ENCODE results near the gene CHN2. TPM values are rescaled to one million over a fixed set of nuclear protein-coding genes. Genes with fewer than 3 reads are reported as not detected.

Gene CHN2
- total RNA-seq, 2 experiments from 2014 or later: 2.1 to 3.5 TPM

DNA sequence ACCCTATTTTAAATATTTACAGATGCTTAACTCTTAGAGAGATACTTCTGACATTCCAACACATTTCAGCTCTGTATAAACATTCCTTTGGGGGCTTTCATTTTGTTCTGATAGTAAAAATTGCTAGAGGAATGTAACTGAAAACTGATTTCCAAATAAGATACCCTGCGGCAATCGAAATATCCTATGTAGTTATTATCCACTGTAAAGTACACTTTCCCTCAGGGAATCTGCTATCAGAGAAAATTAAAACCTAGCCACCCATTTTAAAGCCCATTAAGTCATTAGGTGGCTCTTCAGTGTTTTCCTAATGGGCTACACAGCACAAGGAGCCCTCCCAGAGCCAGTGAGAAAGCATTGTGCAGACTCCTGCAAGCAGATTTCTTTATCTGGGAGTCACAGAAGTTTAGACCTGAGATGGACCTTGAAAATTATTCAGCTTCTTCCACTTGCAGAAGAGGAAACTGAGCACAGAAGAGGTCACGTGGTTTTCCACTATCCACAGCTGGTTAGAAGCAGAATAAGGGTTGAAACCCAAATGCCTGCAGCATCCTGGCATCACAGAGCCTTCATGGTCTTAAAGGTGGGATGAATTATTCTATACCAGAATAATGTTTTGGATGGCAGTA is 35.7 kb upstream of the CHN2 start:
- ATAC-seq (ENCODE audit: poor library complexity) (no peak), DNase-seq (no peak)
- H3K9me3 ChIP-seq (ENCODE audit: control insufficient read depth in 1 of 2, insufficient read depth in 1 of 2, low read length in 2 of 2): no peaks in the 10 kb centered on the region
- H3K36me3 ChIP-seq (ENCODE audit: insufficient read depth, low read length): no peaks in the 10 kb centered on the region
- ChIA-PET POLR2A (no interaction called here), CTCF (no interaction called here)
- Mint-ChIP-seq H3K27me3 (peaks cover 21% of the 10 kb centered on the region), H3K9me3 (no peaks in the 10 kb centered on the region), H3K4me1 (ENCODE audit: low read depth) (peaks cover 9% of the 10 kb centered on the region), H3K4me3 (no peak overlapping the region), H3K27ac (no peak overlapping the region), H3K36me3 (ENCODE audit: low read depth) (no peaks in the 10 kb centered on the region)
- H3K4me3 ChIP-seq (ENCODE audit: low read length): no peak overlapping the region
- no peaks in the 10 kb centered on the region for H3K4me1 ChIP-seq (ENCODE audit: insufficient read depth, low read length)
- intact Hi-C loops (cut with DNase I, micrococcal nuclease): no loop called here
- no peak overlapping the region for H3K27ac ChIP-seq (ENCODE audit: low read depth in 1 of 2, low read length in 2 of 2)
- TF ChIP-seq, protein P1, sequence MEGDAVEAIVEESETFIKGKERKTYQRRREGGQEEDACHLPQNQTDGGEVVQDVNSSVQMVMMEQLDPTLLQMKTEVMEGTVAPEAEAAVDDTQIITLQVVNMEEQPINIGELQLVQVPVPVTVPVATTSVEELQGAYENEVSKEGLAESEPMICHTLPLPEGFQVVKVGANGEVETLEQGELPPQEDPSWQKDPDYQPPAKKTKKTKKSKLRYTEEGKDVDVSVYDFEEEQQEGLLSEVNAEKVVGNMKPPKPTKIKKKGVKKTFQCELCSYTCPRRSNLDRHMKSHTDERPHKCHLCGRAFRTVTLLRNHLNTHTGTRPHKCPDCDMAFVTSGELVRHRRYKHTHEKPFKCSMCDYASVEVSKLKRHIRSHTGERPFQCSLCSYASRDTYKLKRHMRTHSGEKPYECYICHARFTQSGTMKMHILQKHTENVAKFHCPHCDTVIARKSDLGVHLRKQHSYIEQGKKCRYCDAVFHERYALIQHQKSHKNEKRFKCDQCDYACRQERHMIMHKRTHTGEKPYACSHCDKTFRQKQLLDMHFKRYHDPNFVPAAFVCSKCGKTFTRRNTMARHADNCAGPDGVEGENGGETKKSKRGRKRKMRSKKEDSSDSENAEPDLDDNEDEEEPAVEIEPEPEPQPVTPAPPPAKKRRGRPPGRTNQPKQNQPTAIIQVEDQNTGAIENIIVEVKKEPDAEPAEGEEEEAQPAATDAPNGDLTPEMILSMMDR (IDR thresholded peaks at IDR 0.05): no peak
- H3K27me3 ChIP-seq (ENCODE audit: control insufficient read depth in 1 of 2, insufficient read depth in 2 of 2, low read length in 2 of 2): no peaks in the 10 kb centered on the region

DNA sequence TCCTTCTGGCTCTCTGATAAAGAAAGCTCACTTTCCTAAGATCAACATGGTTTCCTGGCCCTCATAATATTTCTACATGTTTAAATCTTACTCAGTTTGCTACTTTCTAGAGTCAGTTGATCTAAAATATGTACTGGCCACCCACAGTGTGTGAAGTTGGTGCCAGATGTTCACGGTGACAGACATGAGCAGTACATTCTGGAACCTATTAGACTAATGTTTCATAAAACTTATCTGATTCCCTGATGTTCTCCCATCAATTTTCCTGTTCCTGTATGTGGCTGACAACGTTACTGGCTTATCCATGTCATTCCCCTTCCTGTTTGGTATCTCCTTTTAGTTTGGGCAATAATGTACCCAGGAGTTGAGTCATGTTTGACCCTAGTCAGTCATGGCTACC is 34.5 kb upstream of the CHN2 start:
- Histone ChIP-seq H3K27ac (ENCODE audit: low read depth in 1 of 2, low read length in 2 of 2) (no peak overlapping the region), H3K27me3 (ENCODE audit: control insufficient read depth in 1 of 2, insufficient read depth in 2 of 2, low read length in 2 of 2) (no peaks in the 10 kb centered on the region), H3K9me3 (ENCODE audit: control insufficient read depth in 1 of 2, insufficient read depth in 1 of 2, low read length in 2 of 2) (no peaks in the 10 kb centered on the region), H3K4me1 (ENCODE audit: insufficient read depth, low read length) (no peaks in the 10 kb centered on the region), H3K4me3 (ENCODE audit: low read length) (no peak overlapping the region), H3K36me3 (ENCODE audit: insufficient read depth, low read length) (no peaks in the 10 kb centered on the region)
- DNase-seq: no peak
- ATAC-seq (ENCODE audit: poor library complexity): no peak
- Mint-ChIP-seq H3K27me3 (peaks cover 21% of the 10 kb centered on the region), H3K27ac (no peak overlapping the region), H3K4me1 (ENCODE audit: low read depth) (peaks cover 9% of the 10 kb centered on the region), H3K9me3 (no peaks in the 10 kb centered on the region), H3K36me3 (ENCODE audit: low read depth) (no peaks in the 10 kb centered on the region), H3K4me3 (no peak overlapping the region)
- intact Hi-C loops (cut with DNase I, micrococcal nuclease): no loop called here
- CTCF ChIA-PET: no interaction called here
- POLR2A ChIA-PET: no interaction called here
- TF ChIP-seq, protein P1 (IDR thresholded peaks at IDR 0.05): no peak

DNA sequence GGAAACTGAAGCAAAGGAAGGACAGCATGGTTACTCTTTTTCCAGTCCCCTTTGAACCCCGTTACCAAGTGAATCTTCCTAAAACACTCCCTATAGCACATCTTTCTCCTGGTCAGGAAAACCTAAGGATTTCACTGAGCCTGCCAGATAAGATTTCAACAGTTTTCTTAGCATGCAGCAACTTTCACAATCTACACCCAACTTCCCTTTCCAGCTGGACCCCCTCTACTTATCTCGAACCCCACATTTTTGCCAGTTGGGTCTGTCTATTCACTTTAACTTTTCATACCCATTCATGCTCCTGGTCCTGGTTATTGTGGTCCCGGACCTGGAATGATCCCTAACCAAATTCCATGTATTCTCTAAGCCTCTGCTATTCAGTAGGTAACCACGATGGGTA is 33.3 kb upstream of the CHN2 start:
- H3K4me3 Mint-ChIP-seq: no peak overlapping the region
- ChIA-PET CTCF (no interaction called here), POLR2A (no interaction called here)
- Histone ChIP-seq H3K27ac (ENCODE audit: low read depth in 1 of 2, low read length in 2 of 2) (no peak overlapping the region), H3K9me3 (ENCODE audit: control insufficient read depth in 1 of 2, insufficient read depth in 1 of 2, low read length in 2 of 2) (no peaks in the 10 kb centered on the region), H3K27me3 (ENCODE audit: control insufficient read depth in 1 of 2, insufficient read depth in 2 of 2, low read length in 2 of 2) (no peaks in the 10 kb centered on the region), H3K4me3 (ENCODE audit: low read length) (no peak overlapping the region), H3K36me3 (ENCODE audit: insufficient read depth, low read length) (no peaks in the 10 kb centered on the region), H3K4me1 (ENCODE audit: insufficient read depth, low read length) (no peaks in the 10 kb centered on the region)
- ATAC-seq (ENCODE audit: poor library complexity): no peak
- H3K36me3 Mint-ChIP-seq (ENCODE audit: low read depth): no peaks in the 10 kb centered on the region
- peaks cover 21% of the 10 kb centered on the region for H3K27me3 Mint-ChIP-seq
- H3K4me1 Mint-ChIP-seq (ENCODE audit: low read depth): peaks cover 9% of the 10 kb centered on the region
- intact Hi-C loops (cut with DNase I, micrococcal nuclease): no loop called here
- no peak for DNase-seq
- peaks cover 3% of the 10 kb centered on the region for H3K9me3 Mint-ChIP-seq
- H3K27ac Mint-ChIP-seq: no peak overlapping the region
- TF ChIP-seq, protein P1 (IDR thresholded peaks at IDR 0.05): no peak

All from CD4-positive, alpha-beta T cell (primary cell).